SH-SY5Y (cell line): ENCODE measurements around the gene BABAM2.

Experiments
- GATA2 ChIP-seq: IDR thresholded peaks from 2 replicates; pipeline ENCODE4 v1.6.1; 2011; ENCODE audit warnings: mild to moderate bottlenecking, low read depth, low read length
- GATA3 ChIP-seq: IDR thresholded peaks from 2 replicates; pipeline ENCODE4 v1.6.1; 2011; ENCODE audit warnings: low read depth, mild to moderate bottlenecking, low read length, moderate library complexity

DNA sequence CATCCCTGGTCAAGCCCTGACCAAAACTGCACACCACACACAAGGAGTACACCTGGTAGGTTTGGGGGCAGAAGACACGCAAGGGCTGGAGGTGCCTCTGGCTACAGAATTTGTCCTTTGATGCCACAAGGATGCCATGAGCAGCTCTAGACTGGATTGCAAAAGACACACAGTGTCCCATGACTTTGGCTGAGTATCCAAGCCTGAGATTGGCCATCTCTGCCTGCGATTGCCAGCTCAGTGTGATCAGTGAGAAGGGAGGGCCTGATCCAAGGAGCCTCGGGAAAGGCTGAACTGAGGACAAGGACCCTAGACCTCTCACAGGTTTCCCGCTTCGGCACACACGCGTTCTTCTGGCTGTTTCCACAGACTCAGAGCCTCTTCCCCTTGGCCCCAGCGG, 442.2 kb downstream of the BABAM2 start:
- TF ChIP-seq GATA2 (no peak), GATA3 (no peak)
